8988T (cell line): Measurements from ENCODE around the gene CRIM1.

Source experiments
- DNase-seq: peaks from one replicate; pipeline ENCODE4 v3.0.0; 2011

CRIM1 gene

DNA sequence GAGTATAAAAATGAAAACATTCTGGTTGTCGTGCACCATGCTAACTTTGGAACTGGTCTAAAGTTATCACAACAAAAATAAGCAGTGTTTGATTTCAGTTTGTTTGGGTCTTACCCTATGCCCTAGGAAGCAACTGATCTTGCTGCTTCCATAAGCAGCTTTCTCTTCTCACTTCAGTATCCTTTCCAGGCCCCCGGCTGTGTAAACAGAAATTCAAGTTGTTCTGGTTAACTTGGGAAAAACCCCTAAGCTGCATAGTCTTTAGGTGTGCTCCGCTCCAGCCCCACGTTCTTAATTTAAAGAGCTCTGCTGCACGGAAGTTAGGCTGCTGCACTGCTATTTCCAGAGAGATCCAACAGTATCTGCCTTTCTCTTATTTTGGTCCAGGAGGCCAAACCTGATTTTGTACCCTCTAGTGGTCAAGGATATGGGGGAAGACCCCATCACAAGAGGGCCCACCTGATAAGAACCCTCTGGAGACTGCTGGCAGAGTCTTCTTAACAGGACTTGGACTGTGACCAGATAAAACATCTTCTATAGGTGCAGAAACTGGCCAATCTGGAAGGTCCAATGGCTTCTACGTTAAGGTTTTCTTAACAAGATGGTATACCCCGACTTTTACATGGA is 173.3 kb downstream of the CRIM1 start:
- no peak for DNase-seq

DNA sequence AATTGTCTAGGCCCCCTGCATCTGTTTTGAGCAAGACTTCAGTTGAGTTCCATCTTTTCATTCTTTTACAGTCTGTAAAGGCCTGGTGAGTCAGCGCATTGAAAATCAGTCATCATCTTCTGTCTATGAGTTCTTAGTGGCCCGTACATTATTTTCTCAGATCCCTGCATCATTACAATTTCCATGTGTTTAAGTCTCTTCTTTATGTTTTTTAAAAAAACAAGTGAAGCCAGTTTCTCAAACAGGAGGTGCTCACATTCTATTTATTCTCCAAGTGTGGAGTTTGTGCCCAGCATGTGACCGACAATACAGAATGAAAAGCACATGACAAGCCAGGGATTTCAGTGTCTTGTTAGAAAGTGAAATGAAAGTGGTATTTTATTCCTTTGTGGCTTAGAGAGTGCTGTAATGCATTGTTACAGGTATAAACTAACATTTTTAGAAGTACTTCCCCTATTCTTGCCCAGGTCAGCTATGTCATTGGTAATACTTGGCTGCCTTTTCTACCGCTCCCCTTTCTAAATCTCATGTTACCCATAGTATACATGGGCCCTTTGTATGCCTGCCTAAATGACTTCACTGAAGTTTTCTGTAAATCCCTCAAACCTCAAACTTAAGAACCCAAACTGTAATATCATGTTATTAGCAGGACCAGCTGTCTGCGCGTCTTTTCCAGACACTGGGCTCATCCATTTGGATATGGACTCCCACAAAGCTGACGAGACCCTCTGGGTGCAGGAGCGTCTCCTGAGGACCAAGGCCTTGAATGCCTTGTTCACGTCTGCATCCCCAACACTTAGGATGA is 174.8 kb downstream of the CRIM1 start:
- no peak for DNase-seq

DNA sequence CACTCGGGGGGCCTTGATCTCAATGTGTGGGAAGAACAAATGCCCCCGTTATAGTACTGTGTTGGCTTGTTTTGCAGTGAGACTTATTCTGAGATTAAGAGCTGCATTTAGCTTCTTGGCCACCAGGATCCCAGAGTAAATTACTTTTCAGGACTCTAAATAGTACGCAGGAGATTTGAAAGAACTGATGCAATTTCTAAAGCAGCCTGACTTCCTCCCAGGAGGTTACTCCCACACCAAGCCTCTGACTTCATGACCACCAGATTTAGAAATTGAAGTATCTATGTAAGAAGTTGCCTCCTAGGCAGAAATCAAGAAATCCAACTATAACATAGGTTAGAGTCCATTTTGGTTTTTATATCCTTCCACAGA is 175.4 kb downstream of the CRIM1 start:
- no peak for DNase-seq

DNA sequence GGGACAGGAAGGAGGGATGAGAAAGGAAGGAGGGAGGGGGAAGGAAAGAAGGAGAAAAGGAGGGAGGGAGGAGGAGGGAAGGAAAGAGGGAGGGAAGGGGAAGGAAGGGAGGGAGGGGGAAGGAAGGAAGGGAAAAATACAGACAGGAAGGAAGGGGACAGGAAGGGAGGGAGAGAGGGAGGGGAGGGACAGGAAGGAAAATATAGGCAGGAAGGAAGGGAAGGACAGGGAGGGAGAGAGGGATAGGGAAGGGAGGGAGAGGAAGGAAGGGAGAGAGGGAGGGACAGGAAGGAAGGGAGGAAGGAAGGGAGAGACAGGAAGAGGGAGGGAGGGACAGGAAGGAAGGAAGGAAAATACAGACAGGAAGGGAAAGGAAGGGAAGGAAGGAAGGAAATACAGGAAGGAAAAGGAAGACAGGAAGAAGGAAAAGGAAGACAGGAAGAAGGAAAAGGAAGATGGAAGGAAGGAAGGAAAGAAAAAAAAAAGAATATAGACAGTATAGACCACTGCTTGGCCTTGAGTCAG is 178.8 kb downstream of the CRIM1 start:
- DNase-seq = no peak

DNA sequence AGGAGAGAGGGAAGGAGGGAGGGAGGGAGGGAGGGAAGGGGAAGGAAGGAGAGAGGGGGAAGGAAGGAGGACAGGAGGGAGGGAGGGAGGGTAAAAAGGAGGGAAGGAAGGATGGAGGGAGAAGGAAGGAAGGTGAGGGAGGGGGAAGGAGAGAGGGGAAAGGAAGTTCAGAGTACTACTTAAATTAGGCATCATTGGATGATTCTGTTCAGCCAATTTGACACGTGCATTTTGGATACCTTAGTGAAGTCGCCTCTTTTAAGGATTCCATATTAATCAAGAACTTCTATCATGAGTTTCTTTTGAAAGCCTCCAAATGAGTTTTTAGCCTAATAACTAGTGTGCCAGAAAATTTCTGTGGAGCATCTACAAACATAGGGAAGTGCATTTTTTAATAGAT is 179.5 kb downstream of the CRIM1 start:
- DNase-seq = no peak

DNA sequence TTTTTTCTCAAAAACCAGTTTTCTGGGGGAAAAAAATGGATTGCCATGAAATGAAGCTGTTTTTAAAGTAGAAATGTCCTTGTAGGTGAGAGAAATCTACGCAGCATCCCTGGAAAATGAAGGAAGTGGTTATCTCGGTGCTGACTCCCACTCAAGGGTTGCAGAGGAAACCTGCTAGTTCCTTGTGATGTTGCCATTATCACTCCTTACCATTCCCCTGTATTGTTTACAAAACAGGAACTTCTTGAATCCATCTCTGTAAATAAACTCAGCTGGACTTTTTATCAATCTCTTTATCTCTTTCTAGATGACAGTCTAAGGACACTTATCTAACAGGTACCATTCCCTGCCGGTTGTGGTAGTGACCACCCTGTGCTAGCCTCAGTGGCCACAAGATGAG is 181.2 kb downstream of the CRIM1 start:
- no peak for DNase-seq

DNA sequence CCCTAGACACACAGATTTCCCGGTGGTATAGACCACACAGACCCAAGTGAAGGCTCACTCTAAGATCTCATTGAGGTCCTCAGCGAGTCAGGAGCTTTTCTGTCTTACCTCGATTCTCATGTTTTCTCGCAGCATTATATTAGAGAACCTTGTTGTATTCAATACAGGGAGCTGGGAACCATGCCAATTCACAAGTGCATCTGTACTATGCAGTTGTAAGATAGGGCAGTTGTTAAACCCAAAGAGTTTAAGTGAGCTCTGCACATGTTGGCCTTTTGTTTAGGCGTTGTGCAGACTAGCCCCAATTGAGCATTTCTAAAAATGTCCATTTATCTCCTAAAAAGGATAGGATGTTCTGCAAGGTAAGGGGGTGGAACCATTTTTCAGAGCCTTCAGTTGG is 182.8 kb downstream of the CRIM1 start:
- DNase-seq = no peak

DNA sequence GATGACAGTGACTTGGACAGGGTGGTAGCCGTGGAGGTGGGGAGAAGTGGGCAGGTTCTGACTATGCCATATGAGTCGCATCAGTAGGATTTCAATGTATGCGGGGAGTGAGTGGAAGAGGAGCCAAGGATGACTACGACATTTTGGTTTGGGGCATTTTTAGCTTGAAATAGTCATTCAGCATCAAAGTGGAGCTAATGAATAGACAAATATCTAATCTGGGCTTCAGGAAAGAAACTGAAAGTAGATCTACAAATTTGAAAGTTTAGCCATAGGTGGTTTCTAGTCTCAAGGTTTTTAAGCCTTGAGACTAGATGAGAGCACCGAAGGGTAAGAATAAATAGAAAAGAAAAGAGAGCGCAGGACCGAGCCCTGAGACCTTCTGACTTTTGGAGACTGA is 184.1 kb downstream of the CRIM1 start:
- no peak for DNase-seq

DNA sequence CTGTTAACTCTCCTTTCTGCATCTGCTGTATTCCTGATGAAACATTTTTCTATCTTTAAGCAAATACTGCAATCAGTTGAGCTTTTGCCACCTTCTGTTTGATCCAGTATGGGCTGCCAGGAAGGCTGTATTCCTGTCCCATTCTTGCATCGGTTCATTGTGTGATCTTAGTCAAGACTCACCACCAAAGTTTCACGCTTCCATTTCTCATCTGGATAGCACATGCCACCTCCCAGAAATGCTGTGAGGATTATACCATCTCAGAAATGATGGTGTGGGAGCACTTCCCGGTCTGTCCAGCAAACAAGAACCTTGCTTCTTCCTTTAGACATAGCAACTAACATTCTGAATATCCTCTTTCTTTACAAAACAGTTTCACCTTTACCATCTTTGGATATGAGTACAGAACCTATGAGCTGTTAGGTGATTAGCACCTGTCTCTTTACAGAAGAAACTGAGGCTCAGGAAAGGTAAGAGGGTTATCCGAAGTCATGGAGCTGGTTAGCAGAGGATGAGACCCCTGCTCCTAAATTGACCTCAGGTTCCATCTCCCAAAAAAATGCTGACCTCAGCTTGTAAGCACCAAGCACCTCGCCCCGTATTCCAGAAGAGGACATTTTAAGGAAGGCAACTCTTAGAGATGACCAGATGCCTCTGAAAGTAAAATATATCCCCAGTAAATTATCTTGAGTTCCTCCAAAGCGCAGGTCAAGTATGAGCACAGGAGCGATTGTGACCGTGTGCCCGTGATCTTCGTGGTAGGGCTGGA is 185.6 kb downstream of the CRIM1 start:
- DNase-seq = no peak

DNA sequence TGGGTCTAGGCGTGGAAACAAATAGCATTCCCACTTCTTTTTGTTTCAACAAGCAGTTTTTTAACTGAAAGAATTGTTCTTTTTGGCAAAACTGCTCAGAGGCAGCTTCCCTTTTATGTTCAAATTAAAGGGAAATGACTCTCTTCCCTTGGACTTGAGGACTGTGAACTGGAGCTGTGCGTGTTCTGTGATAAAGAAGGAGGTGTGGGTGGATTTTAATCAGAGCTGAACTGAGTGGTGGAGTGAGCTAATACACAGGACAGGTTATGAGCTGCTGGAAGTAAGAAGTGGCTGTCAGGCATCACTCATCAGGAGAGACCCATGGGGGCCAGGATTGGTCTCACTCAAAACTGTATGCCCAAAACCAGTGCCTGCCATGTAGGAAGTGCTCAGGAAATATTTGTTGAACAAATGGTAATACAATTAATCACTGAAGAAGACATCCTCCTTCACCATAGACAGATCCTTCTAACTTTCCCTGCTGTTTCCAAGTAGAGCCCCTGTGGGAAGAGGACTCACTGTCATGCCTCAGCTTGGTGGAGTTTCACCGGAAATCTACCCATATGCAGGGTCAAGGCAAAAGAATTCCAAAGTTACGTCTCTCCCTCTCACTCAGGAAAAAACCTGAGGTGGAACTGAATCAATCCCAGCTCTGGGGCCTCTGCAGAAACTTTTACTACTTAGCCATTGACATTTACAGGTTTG is 186.5 kb downstream of the CRIM1 start:
- DNase-seq = no peak

DNA sequence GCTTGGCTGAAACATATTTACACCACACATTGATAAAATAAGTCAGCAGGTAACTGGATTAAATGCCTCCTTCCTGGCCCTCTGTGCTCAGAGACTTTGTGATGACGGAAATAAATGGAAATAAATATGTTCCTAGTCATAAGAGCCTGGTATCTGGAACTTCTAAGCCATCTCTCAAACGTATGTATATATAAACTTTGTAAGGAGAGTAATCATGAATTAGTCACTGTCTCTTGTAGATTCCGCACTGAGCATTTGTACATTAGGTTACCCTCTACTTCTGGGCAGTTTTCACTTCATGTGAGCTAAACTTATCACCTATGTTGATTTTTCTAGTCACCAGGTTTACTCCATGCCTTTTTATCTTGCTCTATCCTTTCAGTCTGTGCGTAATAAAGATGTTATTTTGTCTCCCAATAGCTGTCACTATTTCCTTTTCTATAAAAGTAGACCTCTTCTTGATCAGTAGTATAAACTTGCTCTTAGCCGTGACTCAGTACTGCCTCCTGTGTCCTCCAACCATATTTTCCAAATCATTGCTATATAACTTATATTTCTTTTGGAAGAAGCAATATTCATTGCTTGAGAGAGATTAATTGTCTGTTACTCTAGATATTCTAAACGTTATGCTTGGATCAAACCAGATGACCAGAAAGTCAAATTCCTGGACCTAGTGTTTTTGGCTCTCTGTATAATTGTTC is 189.2 kb downstream of the CRIM1 start:
- DNase-seq = no peak

DNA sequence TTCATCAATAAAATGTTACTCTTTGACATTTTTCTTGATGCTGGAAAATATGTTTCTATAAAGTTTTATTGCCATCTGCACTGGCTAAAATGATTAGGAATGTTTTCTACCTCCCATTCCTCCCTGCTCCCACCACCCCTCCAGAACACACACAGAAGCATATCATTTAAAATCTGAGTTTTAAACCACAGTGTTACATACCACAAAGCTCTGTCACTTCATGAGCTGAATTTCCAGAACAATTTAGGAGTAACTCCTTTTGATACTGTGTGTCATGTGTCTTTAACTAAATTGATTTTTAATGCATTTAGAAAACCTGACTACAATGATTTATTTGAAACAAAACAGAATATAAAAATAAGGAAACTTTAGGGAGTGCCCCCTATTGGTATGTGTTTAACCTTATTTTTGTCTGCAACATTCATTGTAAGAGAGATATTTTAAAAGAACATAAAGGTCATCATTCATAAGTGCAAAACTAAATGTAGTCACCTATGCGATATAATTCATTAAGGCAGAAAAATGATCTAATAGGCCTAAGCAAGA is 190.4 kb downstream of the CRIM1 start:
- DNase-seq = no peak

DNA sequence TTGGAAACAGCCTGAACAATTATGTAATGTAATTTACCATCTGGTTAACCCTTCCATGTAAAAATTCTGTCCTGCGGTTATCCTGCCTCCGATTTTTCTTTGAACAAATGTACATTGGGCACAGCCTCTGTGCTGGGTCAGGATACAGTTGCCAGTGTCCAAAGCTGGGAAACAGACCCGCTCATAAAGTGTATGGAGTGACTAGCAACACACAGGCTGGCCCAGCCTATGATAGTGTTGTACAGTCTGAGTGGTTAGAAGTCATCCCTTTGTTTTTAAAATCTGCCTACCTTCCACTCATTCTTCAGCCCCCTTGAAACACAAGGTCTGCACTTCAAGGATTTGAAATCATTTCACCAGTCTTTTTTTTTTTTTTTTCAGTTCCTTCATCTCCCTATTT is 192.3 kb downstream of the CRIM1 start:
- no peak for DNase-seq

DNA sequence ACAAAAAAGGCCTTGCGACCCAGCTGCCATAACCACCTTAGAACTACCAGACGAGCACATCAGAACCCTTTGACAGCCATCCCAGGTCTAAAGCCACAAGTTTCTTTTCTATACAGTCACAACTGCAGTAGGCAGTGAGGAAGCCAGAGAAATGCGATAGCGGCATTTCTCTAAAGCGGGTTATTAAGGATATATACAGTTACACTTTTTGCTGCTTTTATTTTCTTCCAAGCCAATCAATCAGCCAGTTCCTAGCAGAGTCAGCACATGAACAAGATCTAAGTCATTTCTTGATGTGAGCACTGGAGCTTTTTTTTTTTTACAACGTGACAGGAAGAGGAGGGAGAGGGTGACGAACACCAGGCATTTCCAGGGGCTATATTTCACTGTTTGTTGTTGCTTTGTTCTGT is 193.6 kb downstream of the CRIM1 start:
- DNase-seq = no peak

DNA sequence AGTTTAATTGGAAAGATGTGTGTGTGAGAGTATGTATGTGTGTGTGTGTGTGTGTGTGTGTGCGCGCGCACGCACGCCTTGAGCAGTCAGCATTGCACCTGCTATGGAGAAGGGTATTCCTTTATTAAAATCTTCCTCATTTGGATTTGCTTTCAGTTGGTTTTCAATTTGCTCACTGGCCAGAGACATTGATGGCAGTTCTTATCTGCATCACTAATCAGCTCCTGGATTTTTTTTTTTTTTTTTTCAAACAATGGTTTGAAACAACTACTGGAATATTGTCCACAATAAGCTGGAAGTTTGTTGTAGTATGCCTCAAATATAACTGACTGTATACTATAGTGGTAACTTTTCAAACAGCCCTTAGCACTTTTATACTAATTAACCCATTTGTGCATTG is 194.4 kb downstream of the CRIM1 start:
- DNase-seq = no peak

DNA sequence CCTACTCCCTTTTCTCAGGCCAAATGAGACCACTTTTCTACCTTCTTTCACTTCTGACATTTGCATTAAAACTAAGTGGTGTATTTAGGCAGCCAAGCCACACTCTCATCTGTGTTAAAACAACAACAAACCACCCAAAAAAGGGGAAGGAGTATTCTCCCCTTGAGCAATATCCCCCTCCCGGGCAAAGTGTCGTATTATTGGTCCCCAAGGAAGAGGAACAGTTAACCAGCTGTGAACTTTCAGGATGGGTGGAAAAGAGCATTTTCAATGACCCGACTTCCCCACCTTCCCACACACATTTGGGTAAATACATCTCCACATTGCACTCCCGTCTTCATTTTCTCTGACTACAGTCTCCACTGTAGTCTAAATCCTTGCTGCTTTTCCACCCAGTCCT is 198.1 kb downstream of the CRIM1 start:
- no peak for DNase-seq

DNA sequence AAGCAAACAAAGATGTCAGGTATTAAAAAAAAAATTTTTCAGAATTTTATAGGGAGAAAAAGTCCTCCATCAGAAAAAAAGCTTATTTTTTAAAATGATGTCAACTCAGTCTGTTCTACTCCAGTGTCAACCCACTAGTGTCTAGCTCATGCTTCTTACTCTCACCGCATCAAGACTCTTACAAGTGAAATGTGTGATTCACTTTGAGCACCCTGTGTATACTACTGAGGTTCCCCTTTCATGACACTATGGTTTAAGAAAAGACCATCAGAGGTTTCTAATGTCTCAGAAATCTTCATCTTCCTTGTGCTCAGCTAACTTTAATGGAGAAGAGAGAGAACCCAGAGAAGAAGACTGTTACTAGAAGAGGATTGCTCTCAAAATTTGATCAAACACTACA is 199.0 kb downstream of the CRIM1 start:
- DNase-seq = no peak

DNA sequence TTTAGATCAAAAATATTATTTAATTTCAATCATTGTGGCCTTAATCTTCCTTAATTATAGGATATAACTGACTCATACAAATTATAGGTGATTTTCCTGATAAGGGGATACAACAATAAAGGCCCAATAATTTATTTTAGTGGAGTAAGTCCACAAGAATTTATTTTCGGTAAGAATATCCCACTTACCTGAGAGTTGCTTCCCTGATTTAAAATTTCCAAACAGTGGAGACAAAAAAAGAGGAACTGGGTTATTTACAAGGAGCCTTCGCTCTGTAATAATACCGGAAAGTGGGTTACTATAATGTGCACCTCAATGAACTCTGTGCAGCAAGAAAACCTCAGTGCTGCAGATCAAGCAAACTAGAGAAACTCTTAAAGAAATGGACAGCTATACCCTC is 200.2 kb downstream of the CRIM1 start:
- no peak for DNase-seq

DNA sequence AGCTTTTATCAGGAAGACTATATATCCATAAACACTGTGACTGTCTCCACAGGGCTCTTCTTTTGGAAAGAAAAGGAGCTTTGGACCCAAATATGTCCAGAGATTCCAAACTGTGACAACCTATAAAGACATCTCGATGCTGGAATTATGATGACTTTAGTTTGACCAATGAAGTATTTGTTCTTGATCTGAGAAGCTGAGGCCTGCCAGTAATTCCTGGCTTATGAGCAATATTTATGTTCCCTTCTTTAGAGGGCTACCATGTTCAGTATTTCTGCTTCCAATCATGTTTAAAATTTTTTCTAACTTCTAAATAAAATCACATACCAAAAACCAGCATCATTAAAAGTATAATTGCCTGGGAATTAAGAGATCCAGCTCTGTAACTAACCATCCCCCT is 201.3 kb downstream of the CRIM1 start:
- DNase-seq = no peak

DNA sequence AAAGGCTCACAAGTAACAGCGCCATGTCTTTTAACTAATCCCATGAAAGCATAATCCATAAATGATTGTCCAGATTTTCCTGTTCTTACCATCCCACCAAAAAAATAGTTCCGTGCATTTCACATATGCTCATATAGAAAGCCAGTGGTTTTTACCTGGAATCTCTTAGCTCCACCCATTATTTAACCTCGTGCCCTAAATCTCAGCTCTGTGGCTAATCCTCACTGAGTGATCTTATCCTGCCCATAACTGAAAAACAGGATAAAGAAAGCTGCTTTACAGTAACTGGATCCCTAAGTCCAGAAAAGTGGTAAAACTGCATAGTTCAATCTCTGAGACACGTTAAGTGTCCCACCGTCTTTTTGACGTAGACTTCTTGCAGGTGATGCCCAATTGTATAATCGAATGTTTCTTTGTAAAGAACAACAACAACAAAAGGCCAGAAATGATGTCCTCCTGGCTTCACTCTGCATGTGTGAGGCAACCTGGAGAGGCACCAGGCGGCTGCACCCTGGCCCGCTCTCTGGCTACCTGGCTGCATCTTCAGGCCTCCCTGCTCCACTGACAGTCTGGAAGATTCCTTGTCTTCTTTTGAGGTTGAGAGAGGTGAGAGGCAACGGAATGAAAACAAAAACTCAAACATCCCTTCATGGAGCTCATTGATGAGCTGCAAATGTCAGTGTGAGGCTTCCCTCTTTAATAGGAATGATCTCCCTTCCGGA is 203.8 kb downstream of the CRIM1 start:
- DNase-seq = no peak

DNA sequence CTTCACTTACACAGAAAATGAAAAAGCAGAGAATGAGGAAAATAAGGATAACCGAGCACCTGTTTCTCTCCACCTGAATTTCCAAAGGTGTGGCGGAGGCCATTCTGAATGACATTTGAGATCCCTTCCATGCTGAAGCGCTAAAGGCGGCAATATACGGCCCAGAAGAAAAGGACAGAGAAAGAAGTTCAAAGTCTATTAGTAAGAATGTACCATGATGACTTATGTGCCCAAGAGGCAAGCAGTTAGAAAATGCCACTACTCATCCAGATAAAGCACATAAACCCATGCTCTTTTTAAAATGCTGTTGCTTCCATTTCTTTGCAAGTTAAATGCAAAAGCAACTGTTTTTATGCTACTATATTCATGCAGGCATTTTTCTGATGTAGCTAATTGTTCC is 205.1 kb downstream of the CRIM1 start:
- DNase-seq = no peak
